ENCODE measurements around the gene TMOD1. TPM values are rescaled to one million over a fixed set of nuclear protein-coding genes. Genes with fewer than 3 reads are reported as not detected.

The TMOD1 gene
- total and polyA plus RNA-seq, 4 donors, result 9.2 to 20.0 (median 14.1) TPM

DNA sequence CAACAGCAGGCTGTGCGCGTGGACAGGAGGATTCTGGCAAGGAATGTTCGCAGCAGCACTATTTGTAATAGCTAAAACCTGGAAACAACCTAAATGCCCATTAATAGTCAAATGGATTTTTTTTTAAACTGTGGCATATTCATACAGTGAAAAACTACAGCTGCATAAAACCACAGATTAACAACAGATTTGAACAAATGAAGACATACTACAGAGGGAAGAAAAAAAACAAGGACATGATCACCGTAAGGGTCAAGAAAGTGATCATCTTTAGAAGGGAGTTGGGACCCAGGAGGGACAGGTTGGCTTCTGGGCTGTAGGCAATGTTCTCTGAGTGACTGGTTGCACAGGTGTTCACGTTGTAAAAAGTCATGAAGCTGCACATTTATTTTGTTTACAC lies 1.2 kb upstream of the TMOD1 start (continued):
- TF ChIP-seq, protein P1, sequence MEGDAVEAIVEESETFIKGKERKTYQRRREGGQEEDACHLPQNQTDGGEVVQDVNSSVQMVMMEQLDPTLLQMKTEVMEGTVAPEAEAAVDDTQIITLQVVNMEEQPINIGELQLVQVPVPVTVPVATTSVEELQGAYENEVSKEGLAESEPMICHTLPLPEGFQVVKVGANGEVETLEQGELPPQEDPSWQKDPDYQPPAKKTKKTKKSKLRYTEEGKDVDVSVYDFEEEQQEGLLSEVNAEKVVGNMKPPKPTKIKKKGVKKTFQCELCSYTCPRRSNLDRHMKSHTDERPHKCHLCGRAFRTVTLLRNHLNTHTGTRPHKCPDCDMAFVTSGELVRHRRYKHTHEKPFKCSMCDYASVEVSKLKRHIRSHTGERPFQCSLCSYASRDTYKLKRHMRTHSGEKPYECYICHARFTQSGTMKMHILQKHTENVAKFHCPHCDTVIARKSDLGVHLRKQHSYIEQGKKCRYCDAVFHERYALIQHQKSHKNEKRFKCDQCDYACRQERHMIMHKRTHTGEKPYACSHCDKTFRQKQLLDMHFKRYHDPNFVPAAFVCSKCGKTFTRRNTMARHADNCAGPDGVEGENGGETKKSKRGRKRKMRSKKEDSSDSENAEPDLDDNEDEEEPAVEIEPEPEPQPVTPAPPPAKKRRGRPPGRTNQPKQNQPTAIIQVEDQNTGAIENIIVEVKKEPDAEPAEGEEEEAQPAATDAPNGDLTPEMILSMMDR (IDR thresholded peaks at IDR 0.05; ENCODE audit: low read depth, low read length, missing input control), result no peak
- TF ChIP-seq YY1 (IDR thresholded peaks at IDR 0.05) (no peak), GABPA (IDR thresholded peaks at IDR 0.05 in 1 of 2, conservative IDR thresholded peaks at IDR 0.05 in 1 of 2) (no peak)
- TF ChIP-seq, protein P2, sequence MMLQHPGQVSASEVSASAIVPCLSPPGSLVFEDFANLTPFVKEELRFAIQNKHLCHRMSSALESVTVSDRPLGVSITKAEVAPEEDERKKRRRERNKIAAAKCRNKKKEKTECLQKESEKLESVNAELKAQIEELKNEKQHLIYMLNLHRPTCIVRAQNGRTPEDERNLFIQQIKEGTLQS (IDR thresholded peaks at IDR 0.05), result no peak

DNA sequence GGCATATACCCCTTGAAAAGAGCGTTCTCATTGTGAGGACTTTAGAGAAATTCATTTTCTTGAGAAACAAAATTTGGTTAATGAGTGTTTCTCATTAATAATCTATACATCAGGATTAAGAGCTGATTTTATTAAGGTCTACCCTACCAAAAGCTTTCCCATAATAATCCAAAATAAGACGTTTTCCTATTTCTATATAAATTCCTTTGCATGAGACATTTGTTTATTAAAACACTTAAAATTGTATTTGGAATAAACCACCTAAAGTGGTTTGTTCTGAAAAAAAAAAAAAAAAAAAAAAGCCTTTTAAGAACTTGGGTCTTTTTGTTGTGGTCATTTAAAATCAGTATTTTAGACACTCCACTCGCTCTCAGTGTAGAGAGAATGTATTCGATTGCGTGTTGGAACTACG lies 695 bp upstream of the TMOD1 start:
- Histone ChIP-seq H3K27ac (ENCODE audit: low read depth in 1 of 2, low read length in 2 of 2) (peak overlapping the region; percentile 37 to 53), H3K9me3 (ENCODE audit: control insufficient read depth in 4 of 4, low read length in 3 of 4) (no peaks in the 10 kb centered on the region), H3K4me3 (ENCODE audit: low read depth in 1 of 3, low read length in 3 of 3) (peak overlapping the region; percentile 30 to 91 (median 69)), H3K27me3 (ENCODE audit: control insufficient read depth in 4 of 4, insufficient read depth in 4 of 4, low read length in 3 of 4) (no peaks in the 10 kb centered on the region), H3K36me3 (ENCODE audit: control insufficient read depth in 4 of 4, insufficient read depth in 3 of 4, low read depth in 1 of 4, low read length in 3 of 4) (peaks cover 0 to 4% (median 0%) of the 10 kb centered on the region in 4 donors), H3K9ac (ENCODE audit: low read depth in 1 of 2, low read length in 2 of 2) (peak overlapping the region in 1 of 2 donors; percentile 69), H3K4me1 (ENCODE audit: control insufficient read depth in 4 of 4, insufficient read depth in 4 of 4, low read length in 3 of 4) (peaks cover 3 to 17% (median 12%) of the 10 kb centered on the region in 4 donors)
- no peak for DNase-seq (ENCODE audit: low spot score)
- 22% methylated on average over 6 of the region's 6 CpGs for WGBS
- TF ChIP-seq, protein P2 (IDR thresholded peaks at IDR 0.05), result no peak
- TF ChIP-seq YY1 (IDR thresholded peaks at IDR 0.05) (no peak), HNF4G (IDR thresholded peaks at IDR 0.05) (no peak), FOXA2 (IDR thresholded peaks at IDR 0.05) (no peak), TAF1 (conservative IDR thresholded peaks at IDR 0.05) (no peak), NR2F2 (IDR thresholded peaks at IDR 0.05) (no peak), HNF4A (conservative IDR thresholded peaks at IDR 0.05) (no peak), SP1 (IDR thresholded peaks at IDR 0.05) (no peak)
- TF ChIP-seq, protein P3, sequence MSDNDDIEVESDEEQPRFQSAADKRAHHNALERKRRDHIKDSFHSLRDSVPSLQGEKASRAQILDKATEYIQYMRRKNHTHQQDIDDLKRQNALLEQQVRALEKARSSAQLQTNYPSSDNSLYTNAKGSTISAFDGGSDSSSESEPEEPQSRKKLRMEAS (IDR thresholded peaks at IDR 0.05), result no peak
- TF ChIP-seq, protein P1 (IDR thresholded peaks at IDR 0.05; ENCODE audit: low read depth, low read length, missing input control), result no peak
- TF ChIP-seq, protein P4, sequence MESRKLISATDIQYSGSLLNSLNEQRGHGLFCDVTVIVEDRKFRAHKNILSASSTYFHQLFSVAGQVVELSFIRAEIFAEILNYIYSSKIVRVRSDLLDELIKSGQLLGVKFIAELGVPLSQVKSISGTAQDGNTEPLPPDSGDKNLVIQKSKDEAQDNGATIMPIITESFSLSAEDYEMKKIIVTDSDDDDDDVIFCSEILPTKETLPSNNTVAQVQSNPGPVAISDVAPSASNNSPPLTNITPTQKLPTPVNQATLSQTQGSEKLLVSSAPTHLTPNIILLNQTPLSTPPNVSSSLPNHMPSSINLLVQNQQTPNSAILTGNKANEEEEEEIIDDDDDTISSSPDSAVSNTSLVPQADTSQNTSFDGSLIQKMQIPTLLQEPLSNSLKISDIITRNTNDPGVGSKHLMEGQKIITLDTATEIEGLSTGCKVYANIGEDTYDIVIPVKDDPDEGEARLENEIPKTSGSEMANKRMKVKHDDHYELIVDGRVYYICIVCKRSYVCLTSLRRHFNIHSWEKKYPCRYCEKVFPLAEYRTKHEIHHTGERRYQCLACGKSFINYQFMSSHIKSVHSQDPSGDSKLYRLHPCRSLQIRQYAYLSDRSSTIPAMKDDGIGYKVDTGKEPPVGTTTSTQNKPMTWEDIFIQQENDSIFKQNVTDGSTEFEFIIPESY (IDR thresholded peaks at IDR 0.05), result no peak
- TF ChIP-seq, protein P5, sequence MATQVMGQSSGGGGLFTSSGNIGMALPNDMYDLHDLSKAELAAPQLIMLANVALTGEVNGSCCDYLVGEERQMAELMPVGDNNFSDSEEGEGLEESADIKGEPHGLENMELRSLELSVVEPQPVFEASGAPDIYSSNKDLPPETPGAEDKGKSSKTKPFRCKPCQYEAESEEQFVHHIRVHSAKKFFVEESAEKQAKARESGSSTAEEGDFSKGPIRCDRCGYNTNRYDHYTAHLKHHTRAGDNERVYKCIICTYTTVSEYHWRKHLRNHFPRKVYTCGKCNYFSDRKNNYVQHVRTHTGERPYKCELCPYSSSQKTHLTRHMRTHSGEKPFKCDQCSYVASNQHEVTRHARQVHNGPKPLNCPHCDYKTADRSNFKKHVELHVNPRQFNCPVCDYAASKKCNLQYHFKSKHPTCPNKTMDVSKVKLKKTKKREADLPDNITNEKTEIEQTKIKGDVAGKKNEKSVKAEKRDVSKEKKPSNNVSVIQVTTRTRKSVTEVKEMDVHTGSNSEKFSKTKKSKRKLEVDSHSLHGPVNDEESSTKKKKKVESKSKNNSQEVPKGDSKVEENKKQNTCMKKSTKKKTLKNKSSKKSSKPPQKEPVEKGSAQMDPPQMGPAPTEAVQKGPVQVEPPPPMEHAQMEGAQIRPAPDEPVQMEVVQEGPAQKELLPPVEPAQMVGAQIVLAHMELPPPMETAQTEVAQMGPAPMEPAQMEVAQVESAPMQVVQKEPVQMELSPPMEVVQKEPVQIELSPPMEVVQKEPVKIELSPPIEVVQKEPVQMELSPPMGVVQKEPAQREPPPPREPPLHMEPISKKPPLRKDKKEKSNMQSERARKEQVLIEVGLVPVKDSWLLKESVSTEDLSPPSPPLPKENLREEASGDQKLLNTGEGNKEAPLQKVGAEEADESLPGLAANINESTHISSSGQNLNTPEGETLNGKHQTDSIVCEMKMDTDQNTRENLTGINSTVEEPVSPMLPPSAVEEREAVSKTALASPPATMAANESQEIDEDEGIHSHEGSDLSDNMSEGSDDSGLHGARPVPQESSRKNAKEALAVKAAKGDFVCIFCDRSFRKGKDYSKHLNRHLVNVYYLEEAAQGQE (IDR thresholded peaks at IDR 0.05), result no peak
